IPS-11a (cell line): ENCODE results near the gene MARVELD1.

Experiments used
- H3K4me3 ChIP-seq: one replicate; pipeline ENCODE4 v1.5.1; 2013; ENCODE audit warnings: low read depth, low read length, control low read depth

Gene MARVELD1

DNA sequence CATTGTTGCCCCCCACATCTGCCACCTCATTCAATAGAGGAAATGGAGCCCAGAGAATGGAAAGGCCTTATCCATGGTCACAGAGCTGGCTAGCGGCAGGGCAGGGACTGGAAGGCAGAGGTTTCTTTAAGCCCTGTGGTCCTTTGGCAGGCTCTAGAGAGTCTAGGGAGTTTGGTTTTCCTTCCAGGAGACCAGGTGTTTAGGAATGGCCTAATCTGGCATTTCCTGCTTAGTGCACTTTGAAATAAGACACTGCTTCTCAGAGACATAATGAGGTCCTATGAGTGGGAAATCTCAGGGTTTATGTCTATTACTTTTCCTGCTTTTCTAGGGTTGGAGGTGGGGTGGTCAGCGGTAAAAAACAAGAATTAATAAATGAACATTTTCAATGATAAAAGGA, 6.1 kb downstream of the MARVELD1 start:
- no peak overlapping the region for H3K4me3 ChIP-seq

DNA sequence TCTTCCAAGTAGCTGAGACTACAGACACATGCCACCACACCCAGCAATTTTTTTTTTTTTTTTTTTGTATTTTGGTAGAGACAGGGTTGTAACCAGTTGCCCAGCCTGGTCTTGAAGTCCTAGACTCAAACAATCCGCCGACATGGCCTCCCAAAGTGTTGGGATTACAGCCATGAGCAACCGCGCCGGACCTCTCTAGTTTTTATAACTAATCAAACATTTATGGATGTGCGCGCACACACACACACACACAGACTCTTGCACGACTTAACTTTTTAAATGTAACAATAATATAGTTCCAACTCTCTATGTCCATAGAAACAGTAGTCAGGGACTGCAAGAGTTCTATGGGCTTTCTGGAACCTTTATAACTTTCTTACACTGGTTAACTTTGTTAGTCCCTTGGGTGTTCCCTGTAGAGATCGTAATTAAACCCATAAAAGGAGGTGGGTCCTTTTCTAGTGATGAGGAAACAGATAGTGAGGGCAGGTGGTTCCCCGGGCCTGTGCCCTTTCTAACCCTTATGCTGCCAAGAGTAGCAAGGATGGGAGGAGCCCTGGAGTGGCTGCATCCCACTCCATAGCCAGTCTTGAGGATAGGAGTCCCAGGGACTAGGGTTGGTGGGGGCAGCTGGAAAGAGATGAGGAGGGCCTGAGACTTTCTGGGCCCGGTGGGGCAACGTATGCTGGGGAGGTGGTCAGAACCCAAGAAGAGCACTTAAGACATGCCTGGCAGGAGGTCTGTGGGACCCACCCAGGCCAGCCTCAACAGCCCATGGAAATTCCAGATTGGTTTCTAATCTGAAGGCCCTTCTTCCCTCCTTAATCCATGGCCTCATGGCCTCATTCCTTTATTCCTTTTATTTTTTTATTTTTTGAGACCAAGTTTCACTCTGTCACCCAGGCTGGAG, 8.6 kb downstream of the MARVELD1 start:
- H3K4me3 ChIP-seq = no peak overlapping the region

DNA sequence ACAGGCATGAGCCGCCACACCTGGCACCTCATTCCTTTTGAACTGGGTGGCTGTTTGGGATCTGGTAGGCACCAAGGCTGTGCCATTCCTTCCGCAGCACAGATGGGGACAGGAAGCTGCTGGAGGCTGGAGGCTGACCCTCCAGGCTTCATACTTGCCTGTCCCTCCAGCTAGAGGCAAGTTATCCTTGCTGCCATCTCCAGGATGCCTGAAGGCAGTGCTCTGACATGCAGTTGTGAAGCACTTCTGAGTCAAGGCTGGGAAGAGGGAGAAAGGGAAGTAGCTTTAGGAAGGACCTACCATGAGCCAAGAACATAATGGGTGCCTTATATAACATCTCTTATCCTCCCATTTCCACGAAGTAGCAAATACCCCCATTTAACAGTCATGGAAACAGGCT, 9.5 kb downstream of the MARVELD1 start:
- H3K4me3 ChIP-seq = no peak overlapping the region

DNA sequence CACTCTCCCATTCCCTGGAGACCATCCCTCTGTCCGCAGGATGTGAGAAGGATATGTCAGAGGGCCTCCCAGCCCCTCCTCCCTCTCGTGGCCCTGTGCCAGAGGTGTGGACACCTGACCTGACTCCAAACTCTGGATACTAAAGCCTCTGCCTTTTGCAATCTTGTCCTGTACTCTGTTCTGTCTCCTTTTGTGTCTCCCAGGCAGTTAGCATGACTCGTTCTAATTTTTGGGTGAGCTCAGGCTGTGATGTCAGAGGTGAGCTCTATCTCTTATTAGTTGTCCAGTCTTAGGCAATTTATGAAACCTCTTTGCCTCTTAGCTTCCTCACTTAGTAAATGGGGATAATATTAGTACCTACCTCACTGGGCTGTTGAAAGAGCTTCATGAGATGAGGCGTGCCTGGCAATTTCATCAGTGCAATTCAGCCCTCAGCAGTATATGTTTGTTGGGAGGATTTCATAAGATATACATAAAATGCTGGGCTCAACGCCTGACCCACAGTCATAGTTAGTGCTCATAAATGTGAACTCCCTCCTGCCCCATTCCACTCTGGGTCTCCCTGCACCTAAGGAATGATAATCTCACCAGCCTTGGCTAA, 10.9 kb downstream of the MARVELD1 start:
- H3K4me3 ChIP-seq = no peak overlapping the region

DNA sequence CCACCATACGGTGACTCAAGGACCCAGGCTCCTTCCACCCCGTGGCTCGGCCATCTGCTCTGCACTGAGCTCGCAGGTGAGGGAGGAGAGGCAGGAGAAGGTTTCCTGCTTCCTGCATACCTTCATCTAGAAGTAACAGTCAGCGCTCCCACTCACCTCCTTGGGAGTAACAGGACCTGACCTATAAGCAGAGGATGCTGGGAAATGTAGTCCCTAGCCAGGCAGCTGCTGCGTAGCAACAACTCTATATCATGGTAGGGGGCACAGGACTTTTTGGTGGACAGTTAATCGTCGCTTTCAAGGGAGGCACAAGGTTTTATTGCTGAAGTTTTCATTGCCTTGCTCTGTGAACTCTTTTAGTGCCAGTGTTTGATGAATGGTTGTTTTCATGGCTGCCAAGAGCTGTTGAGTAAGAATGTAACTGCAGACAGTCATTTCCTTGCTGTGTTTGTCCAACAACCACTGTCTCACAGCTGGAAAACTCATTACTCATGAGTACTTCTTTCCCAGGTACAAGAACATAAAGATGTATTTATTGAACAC, 13.2 kb downstream of the MARVELD1 start:
- H3K4me3 ChIP-seq = peak overlapping the region; percentile 5

DNA sequence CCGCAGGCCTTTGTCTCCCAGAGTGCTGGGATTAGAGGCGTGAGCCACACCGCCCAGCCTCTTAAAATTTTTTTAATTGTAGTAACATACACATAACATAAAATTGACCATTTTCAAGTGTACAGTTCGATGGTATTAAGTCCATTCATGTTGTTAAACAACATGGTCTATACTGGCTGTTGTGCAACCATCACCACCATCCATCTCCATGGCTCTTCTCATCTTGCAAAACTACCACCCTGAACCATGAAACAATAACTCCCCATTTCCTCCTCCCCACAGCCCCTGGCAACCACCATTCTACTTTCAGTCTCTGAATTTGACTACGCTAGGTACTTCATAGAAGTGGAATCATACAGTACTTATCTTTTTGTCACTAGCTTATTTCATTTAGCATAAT, 15.5 kb downstream of the MARVELD1 start:
- no peak overlapping the region for H3K4me3 ChIP-seq

DNA sequence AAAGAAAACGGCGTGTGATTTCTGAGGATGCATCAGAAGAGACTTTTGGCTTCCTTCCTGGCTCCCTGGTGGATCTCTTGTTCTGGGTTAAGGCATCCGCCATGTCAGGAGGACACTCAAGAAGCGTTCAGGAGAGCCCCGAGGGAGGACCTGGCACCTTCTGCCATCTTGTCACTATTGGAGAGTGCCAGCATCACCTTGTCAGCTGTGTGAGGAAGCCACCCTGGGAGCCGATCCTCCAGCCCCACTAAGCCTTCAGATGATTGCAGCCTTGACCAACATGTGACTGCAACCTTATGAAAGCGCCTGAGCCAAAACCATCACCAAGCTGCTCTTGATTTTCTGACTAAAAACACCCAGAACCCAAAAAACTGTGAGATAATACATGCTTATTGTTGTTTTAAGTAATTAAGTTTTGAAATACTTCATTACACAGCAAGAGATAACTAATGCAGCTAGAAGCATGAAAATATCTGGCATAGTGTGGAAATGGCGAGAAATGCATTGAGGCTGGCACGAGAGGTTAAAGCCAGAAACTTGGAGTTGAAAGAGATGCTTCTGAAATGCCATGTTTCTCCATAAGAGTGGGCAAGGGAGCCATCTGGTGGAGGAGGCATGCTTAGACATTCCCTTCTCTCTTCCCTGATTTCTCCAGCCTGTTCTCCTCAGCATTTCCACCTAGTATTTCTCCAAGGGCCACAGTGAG, 18.0 kb downstream of the MARVELD1 start:
- no peak overlapping the region for H3K4me3 ChIP-seq

DNA sequence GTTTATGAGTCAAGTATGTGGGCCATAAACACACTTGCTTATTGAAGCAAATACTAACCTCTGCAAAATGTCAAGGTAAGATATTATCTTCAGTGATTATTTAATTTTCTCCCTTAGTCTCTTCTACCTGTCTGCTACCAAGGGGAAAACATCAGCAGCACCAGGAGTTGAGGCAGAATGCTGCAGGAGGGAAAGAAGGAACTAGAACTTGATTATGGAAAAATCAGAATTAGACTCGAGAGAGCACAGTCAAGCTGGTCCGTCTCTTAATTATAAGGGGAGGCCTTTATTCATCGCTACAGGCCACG, 18.5 kb downstream of the MARVELD1 start:
- H3K4me3 ChIP-seq = no peak overlapping the region

DNA sequence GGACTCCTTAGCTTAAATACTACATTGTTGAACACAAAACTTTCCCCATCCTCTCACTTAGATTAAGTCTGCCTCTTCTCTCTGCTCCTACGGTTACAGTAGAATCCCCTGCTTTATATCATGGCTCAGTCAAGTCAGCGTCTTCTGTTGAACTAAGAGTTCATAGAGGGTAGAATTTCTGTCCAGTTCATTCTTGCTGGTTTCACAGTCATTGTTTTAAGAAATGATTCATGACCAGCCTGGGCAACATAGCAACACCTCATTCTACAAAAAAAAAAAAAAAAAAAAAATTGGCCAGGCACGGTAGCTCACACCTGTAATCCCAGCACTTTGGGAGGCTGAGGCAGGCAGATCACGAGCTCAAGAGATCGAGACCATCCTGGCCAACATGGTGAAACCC, 19.7 kb downstream of the MARVELD1 start:
- no peak overlapping the region for H3K4me3 ChIP-seq

DNA sequence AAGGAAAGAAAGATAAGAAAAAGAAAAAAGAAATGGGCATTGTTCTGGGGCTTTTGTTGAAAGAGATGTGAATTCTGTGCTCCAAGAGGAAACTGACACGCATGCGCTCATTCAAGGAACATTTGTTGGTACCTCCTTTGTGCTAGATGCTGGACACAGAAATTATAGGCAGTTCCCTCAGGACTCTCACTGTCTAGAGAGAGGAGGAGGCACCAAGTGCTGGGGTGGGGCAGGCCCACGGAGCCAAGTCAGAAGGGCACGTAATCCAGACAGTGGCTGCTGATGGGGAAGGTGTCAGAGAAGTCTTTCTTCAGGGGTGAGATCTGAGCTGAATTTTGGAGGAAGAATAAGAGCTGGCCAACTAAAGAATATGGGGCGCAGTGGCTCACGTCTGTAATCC, 20.5 kb downstream of the MARVELD1 start:
- H3K4me3 ChIP-seq = no peak overlapping the region

DNA sequence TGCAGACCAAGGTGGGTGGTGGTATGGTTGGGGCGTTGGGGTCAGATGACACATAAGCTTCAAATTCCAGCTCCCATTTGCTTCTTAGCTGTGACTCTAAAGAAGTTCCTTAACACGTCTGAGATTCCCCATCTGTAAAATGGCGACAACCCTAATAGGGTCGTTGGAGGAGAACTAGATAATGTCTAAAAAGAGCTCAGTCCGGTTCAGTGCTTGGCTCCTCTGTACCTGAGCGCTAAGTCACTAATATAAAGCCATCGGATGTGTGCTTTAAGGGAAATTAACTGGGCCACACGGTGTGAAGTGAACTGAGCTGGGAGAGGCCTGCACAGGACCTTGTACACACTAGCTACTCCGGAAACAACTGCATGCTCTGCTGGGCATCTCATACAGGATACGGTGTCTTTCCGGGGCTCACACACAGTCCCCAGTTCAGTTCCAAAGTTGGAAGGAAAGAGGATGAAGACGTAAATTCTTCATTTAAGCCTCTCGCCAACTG, 22.9 kb downstream of the MARVELD1 start:
- no peak overlapping the region for H3K4me3 ChIP-seq

DNA sequence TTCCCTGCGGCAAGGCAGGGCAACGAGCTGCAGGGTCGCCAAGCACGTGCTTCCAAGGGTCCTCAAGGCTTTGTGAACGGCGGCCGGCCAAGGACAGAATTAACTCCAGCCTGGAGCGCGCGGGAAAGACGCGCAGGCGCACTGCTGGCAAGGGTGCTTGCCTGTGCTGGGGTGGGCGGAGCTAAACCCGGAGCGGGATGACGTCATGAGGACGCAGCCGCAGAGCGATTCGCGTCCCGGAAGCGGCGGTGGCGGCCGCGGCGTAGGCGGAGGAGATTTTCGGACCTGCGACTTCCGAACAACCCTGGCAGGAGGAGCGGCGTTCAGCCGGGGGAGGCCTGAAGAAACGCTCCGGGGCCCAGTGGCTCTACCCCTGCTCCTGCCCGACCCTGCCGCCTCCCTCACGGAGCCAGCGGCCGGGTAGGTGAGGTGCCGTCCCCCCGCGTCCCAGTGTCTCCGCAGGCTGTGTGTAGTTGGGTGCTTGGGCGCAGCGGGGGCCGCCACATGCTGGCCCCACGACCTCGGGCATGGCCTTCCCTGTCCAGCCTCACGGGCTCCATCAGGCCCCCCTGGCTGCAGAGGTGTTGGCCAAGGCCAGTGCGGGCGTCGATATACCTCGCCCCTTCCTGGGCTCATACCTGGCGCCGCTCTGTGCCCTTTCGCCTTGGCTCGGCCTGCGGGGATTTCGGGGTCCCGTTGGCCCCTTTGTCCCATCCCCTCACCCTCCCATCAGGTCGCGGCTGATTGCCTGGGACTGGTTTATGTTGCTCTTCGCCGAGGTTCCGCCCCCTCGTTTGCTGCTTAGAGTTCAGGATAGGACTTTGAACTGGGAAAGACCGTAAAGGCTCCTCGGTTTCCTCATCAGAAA, 23.6 kb downstream of the MARVELD1 start, which contains the start of gene ZFYVE27:
TSS of gene ZFYVE27 (plus strand) at position 227 of the 868 bp plus-strand sequence. CDS start 1,350 bp downstream, outside the sequence.
- H3K4me3 ChIP-seq = peak within 1 kb of the TSS; percentile 87

DNA sequence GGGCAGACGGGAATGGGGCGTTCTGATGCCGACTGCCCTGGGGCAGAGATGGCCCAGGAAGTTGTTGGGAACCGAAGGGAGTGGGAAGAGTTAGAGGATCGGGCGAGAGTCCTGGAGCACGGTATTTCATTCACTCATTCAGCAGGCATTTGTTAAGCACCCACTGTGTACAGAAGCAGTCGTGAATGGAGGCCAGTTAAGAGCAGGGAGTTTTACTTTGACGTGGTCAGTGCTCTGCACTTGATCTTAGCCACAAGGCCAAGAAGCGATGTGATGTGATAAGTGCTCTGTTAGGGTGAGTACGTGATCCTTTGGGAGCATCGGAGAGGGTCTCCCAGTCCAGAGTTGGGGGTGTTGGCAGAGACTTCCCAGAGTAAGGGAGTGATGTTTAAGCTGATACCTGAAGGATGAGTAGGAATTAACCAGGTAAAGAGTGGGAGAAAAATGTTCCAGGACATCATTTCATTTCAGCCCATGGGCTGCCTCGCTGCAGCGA, 24.3 kb downstream of the MARVELD1 start:
- H3K4me3 ChIP-seq = peak overlapping the region; percentile 87

DNA sequence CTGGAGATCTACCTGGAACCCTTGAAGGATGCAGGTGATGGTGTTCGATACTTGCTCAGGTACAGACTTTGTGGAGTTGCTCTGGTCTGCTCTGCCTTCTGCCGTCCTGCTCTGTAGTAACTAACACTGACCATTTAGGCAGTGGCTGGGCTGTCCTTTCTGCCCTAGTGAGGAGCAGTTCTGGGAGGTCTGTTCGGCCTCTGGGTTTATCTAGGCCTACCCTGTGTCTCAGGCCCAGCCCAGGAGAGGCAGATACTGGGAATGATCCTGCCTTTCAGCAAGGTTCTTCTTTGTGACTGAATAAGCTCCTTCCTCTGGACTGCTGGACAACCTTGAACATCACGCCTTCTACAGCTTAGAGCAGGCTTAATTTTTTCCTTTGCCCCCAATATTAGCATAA, 25.1 kb downstream of the MARVELD1 start:
- no peak overlapping the region for H3K4me3 ChIP-seq

DNA sequence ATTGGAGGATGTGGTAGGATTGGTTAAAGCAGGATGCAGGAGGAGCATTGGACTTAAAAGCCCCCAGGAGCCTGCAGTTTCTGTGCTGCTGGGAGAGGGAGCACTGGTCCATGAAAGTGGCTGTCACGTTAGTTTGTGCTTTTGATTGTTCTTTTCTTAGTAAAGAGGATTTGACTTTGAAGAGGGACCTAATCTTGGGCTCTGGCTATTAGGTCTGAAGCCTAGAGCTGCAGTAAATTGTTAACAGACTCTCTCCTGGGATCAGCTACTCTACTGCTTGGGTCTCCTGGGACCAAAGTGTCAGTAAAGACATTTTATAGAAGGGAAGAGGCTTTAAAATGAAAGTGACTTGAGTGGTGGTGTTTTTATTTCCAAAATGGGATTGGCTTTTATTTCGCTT, 27.1 kb downstream of the MARVELD1 start:
- H3K4me3 ChIP-seq = no peak overlapping the region

DNA sequence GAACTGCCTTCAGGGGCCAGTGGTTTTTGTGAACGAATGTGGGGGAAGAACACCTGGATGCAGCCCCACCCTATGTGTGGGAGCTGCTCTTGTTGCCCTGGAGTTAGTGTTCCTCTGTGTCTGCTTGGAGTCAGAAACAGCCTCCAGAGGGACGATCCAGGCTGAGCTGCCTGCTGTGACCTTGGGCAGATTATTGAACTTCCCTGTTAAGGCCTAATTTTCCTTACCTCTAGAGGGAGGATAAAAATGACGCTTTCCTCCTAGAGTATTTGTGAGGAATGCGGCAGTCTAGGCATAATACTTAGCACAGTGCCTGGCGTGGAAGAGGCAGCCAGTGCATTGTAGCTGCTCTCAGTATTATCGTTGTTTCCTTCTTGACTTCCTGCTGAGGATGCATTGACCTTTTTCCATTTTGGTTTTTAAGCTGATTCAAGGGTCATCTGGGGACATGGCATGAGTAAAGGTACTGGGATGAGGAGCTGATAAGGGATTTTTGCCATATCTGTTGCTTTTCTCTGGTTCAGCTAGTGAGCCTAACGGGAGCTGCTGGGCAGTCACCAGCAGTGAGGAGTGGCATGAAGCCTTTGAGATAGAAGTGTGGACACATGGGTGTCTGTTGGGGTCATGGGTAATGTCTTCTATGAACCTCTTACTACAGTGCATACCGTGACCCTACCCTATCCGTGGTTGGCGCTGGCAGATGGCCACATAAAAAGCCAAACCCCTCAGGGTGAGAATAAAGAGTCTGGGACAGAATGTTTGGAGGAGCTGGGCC, 29.8 kb downstream of the MARVELD1 start:
- no peak overlapping the region for H3K4me3 ChIP-seq

DNA sequence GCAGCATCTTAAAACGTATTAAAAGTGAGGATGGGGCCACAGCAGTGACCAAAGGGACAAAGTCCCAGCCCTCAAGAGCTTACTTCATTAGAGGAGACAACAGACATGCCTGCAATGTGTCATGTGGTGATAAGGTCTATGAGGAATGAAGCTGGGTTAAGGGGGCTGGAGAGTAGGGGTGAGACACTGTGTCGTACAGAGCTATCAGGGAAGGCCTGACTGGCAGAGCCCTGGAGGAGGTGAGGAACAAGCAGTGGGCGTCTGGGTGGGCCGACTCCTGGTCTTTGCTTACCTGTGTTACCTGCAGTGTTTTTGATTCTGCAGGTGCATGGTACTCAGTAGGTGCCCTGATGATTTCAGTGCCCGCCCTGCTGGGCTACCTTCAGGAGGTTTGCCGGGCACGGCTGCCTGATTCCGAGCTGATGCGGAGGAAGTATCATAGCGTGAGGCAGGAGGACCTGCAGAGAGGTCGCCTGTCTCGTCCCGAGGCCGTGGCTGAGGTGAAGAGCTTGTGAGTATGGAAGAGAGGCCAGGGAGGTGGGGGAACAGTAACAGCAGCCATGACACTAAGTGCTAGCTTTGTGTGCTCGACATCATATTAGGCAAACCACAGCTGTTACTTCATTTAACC, 31.0 kb downstream of the MARVELD1 start:
- no peak overlapping the region for H3K4me3 ChIP-seq

DNA sequence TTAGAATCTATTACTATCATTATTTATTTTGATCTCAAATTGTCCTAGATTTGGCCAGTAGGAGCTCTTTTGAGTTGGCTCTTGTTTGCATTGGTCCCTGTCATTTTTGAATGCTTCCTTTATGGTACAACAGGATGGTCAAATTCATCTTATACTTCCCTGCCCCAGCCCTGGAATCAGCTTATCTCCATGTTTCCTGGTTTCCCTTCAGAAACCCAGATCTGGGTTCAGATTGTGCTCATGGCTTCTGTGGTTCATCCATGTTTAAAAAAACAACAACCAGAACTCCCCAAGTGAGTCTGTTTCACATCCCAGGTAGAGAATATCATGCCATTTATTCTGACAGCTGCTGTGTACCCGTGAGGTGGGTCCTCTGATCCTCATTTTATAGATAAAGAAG, 34.0 kb downstream of the MARVELD1 start:
- no peak overlapping the region for H3K4me3 ChIP-seq

DNA sequence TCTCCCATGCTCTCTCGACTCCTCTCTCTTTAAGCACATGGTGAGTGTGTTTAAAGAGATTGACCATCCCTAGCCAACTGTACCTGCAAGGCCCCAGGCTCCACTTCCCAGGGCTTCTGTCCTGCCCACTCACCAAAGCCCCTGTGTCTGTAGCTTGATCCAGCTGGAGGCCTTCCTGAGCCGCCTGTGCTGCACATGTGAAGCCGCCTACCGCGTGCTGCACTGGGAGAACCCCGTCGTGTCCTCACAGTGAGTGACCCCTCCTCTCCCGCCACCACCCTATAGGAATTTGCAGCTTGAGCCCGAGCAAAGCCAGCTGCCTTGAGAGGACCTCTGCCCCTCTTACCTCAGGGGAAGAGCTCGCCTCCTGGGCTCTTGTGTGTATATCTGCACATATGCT, 34.6 kb downstream of the MARVELD1 start:
- no peak overlapping the region for H3K4me3 ChIP-seq
